ENCODE data around the gene KSR2.
A peak's percentile ranks its signal among the peaks of the same experiment; 100 is the strongest.
"Not testable (repeated sequence)": the region's sequence is repeated elsewhere in the genome, so short reads cannot be mapped to it uniquely, and the experiment has no call there.

The KSR2 gene

DNA sequence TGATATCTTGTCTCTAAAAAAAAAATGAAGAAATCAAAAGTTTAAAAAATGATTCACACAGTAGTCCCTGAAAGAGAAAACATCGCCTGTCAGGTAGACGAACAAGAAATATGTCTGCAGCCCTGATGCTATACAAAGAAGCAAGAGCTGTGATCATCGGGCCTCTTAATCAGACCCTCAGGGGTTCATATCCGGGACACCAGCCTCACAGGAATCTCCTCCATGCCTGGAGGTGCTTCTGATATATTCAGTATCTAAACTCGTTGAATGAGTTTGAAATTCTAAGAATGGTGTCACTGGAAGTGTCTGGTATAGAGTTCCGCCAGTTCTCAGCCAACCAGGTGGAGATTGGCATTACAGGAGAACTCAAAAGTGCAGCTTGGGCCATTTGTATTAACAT lies 64.7 kb downstream of the KSR2 start:
- no peak for DNase-seq (ENCODE audit: low read depth)
- H3K4me3 ChIP-seq (ENCODE audit: low read length) = no peak overlapping the region
- TF ChIP-seq, protein P1, sequence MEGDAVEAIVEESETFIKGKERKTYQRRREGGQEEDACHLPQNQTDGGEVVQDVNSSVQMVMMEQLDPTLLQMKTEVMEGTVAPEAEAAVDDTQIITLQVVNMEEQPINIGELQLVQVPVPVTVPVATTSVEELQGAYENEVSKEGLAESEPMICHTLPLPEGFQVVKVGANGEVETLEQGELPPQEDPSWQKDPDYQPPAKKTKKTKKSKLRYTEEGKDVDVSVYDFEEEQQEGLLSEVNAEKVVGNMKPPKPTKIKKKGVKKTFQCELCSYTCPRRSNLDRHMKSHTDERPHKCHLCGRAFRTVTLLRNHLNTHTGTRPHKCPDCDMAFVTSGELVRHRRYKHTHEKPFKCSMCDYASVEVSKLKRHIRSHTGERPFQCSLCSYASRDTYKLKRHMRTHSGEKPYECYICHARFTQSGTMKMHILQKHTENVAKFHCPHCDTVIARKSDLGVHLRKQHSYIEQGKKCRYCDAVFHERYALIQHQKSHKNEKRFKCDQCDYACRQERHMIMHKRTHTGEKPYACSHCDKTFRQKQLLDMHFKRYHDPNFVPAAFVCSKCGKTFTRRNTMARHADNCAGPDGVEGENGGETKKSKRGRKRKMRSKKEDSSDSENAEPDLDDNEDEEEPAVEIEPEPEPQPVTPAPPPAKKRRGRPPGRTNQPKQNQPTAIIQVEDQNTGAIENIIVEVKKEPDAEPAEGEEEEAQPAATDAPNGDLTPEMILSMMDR (conservative IDR thresholded peaks at IDR 0.05; ENCODE audit: low read length) = no peak

DNA sequence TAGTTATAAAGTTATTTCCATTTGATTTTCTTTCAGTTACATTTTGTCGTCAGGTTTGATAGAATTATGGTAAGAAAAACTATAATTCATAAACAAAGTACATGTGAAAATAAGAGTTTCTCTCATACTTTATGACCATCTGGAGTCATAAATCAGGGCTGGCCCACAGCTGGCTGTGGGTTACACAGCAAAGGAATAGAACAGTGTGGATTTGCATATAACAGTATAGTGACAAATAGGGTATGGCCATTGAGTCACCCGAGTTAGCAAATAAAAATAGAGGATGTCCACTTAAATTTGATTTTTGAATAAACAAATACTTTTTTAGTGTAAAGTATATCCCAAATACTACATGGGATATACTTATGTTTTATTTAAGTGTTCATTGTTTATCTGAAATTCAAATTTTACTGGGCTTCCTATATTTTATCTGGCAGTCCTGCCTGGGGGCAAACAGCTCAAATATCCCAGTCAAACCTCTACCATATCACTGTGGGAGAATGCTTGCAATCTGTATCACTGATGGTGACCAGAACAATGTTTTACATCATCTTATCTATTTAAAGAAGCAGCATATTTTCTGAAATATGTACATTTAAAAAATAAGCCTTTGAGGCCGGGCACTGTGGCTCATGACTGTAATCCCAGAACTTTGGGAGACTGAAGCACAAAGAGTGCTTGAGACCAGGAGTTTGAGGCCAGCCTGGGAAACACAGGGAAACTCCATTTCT lies 65.5 kb downstream of the KSR2 start:
- no peak for DNase-seq (ENCODE audit: low read depth)
- no peak overlapping the region for H3K4me3 ChIP-seq (ENCODE audit: low read length)
- TF ChIP-seq, protein P1 (conservative IDR thresholded peaks at IDR 0.05; ENCODE audit: low read length) = no peak

DNA sequence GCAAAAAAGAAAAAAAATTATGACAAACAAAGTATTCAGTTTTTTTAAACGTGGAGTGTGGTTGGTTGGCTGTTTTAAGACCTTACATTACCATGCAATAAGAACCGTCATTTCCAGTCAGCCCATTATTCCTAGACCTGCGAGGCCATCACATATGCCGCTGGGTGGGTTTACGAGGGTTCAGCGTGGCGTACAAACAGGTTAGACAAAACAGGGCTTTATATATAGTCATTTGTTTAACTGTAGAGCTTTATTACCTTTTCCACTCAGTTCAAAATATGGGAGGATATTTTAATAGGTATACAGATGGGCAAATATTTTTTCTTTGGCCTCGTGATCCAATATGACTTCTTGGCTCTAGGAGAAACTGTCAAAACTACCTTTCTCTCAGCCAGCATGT lies 67.2 kb downstream of the KSR2 start:
- DNase-seq (ENCODE audit: low read depth) = no peak
- TF ChIP-seq, protein P1 (conservative IDR thresholded peaks at IDR 0.05; ENCODE audit: low read length) = no peak
- no peak overlapping the region for H3K4me3 ChIP-seq (ENCODE audit: low read length)

DNA sequence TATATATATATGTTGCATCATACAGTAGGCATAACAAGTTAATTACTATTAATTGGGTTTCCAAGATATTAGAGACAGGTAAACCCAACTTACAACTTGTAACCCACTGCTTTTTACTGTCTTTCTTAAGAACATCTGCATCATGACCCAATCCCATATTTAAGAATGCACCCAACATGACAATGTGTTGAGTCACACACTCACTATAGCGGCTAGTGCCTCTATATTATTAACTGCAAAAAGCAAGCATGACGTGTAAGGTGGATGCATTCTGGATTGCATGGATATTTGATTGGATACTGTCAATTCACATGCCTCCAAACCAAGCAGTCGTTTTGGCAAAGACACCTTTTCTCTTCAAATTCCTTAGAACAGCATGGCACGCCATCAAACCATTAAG lies 68.2 kb downstream of the KSR2 start:
- DNase-seq (ENCODE audit: low read depth) = peak; percentile 23
- H3K4me3 ChIP-seq (ENCODE audit: low read length) = no peak overlapping the region
- TF ChIP-seq, protein P1 (conservative IDR thresholded peaks at IDR 0.05; ENCODE audit: low read length) = no peak

DNA sequence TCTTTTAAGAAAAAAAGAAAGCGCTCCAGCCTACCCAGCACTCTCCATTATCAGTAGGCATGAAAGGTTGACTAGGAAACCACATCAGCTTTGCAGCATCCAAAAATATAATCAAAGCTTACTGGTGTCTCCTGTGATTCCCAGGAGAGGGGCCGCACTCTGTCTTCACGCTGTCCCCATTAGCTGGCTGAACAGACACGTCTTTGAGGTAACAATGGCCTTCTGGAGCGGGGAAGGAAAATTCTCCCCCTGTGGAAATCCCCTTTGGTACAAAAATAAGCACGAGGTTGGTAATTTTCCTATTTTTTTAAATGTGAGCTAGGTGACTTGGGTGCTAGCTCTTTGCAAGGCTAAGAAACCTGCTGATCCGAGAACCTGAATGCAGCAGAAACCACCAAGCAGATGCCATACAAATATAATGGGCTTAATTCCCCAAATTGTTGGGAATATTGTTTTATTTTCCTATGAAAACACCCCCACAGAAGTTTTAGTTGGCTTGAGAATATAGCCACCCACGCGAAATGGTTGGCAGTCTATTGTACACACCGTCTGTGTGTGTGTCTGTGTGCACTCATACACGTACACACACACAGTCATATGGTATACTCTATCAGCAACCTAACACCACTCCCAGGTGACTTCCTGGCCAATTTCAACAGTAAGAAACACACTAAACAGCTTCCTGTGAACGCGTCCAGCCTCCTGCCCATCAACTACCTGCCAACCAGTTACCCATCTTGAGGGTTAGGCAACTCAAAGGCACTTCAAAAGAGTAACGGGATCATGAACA lies 71.2 kb downstream of the KSR2 start:
- TF ChIP-seq, protein P1 (conservative IDR thresholded peaks at IDR 0.05; ENCODE audit: low read length) = no peak
- H3K4me3 ChIP-seq (ENCODE audit: low read length) = no peak overlapping the region
- DNase-seq (ENCODE audit: low read depth) = no peak

DNA sequence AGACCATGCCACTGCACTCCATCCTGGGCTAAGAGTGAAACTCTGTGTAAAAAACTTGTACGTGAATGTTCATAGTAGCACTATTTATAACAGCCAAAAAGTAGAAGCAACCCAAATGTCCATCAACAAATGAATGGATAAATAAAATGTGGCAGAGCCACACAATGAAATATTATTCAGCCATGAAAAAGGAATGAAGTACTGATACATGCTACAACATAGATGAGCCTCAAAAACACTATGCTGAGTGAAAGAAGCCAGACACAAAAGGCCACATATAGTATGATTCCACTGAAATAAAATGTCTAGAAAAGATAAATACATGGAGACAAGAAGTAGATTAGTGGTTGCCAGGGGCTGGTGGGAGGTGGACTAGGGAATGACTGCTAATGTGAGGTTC lies 72.8 kb downstream of the KSR2 start:
- no peak overlapping the region for H3K4me3 ChIP-seq (ENCODE audit: low read length)
- TF ChIP-seq, protein P1 (conservative IDR thresholded peaks at IDR 0.05; ENCODE audit: low read length) = no peak
- no peak for DNase-seq (ENCODE audit: low read depth)

DNA sequence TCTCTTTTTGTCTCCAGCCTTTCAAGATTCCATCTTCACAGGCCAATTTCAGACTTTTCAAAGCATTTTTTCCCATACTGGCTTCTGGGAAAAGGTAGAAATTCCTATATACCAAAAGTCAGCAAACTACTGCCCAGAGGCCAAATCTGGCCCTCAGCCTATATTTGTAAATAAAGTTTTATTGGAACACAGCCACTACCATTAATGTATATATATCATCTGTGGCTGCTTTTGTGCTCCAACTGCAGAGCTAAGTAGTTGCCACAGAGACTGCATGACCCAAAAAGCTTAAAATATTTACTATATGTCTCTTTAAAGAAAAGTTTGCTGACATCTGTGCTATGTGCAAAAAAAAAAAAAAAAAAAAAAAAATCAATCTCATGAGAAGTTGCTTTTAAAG lies 76.3 kb downstream of the KSR2 start:
- no peak for DNase-seq (ENCODE audit: low read depth)
- no peak overlapping the region for H3K4me3 ChIP-seq (ENCODE audit: low read length)
- TF ChIP-seq, protein P1 (conservative IDR thresholded peaks at IDR 0.05; ENCODE audit: low read length) = no peak

DNA sequence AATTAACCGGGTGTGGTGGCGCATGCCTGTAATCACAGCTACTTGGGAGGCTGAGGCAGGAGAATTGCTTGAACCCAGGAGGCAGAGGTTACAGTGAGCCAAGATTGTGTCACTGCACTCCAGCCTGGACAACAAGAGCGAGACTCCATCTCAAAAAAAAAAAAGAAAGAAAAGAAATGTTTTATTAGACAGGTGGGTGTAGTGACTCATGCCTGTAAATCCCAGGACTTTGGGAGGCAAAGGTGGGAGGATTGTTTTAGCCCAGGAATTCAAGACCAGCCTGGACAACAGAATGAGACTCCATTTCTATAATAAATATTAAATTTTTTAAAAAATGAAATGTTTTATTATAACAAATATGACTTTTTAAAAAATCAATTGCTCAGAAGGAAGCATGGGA lies 77.5 kb downstream of the KSR2 start:
- H3K4me3 ChIP-seq (ENCODE audit: low read length); DNase-seq (ENCODE audit: low read depth): not testable (repeated sequence)
